ENCODE data around the gene CPN2. TPM values are rescaled to one million over a fixed set of nuclear protein-coding genes. Genes with fewer than 3 reads are reported as not detected.

Gene CPN2
- total RNA-seq, 1 experiment from 2014 or later = 0.09 TPM

- peaks cover 34% of the 10 kb centered on the region for H3K4me1 Mint-ChIP-seq
- H3K9me3 Mint-ChIP-seq = no peaks in the 10 kb centered on the region
- CTCF ChIA-PET = interaction anchor here (1.2 to 2.0 kb wide), 3 partner anchors 10 to 14 kb away, joined by 3 to 9 read pairs (median 7); no protein-coding TSS in a partner anchor
- POLR2A ChIA-PET = no interaction called here
- no peaks in the 10 kb centered on the region for H3K36me3 Mint-ChIP-seq
- DNase-seq (ENCODE audit: low spot score) = no peak
- peaks cover 33% of the 10 kb centered on the region for H3K27me3 Mint-ChIP-seq (ENCODE audit: low read depth)
- H3K4me3 Mint-ChIP-seq = no peak overlapping the region
- ATAC-seq = no peak
- no peak overlapping the region for H3K27ac Mint-ChIP-seq
- TF ChIP-seq IRF2 (CRISPR knock-in tag; IDR thresholded peaks at IDR 0.05; ENCODE audit: borderline replicate concordance, low read depth) = no peak
- TF ChIP-seq SMAD3 (CRISPR knock-in tag; IDR thresholded peaks at IDR 0.05; ENCODE audit: borderline replicate concordance) = no peak
- no peak for TF ChIP-seq PREB (CRISPR knock-in tag; IDR thresholded peaks at IDR 0.05; ENCODE audit: borderline replicate concordance)
- TF ChIP-seq, protein P1, sequence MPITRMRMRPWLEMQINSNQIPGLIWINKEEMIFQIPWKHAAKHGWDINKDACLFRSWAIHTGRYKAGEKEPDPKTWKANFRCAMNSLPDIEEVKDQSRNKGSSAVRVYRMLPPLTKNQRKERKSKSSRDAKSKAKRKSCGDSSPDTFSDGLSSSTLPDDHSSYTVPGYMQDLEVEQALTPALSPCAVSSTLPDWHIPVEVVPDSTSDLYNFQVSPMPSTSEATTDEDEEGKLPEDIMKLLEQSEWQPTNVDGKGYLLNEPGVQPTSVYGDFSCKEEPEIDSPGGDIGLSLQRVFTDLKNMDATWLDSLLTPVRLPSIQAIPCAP (CRISPR knock-in tag; IDR thresholded peaks at IDR 0.05) = no peak
- TF ChIP-seq TP53 (CRISPR knock-in tag; IDR thresholded peaks at IDR 0.05) = no peak
- TF ChIP-seq ZBTB21 (CRISPR knock-in tag; IDR thresholded peaks at IDR 0.05; ENCODE audit: borderline replicate concordance) = no peak
- TF ChIP-seq ZNF423 (CRISPR knock-in tag; IDR thresholded peaks at IDR 0.05) = no peak
- TF ChIP-seq, protein P2, sequence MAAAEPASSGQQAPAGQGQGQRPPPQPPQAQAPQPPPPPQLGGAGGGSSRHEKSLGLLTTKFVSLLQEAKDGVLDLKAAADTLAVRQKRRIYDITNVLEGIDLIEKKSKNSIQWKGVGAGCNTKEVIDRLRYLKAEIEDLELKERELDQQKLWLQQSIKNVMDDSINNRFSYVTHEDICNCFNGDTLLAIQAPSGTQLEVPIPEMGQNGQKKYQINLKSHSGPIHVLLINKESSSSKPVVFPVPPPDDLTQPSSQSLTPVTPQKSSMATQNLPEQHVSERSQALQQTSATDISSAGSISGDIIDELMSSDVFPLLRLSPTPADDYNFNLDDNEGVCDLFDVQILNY (CRISPR knock-in tag; IDR thresholded peaks at IDR 0.05) = no peak
- TF ChIP-seq ZNF232 (CRISPR knock-in tag; IDR thresholded peaks at IDR 0.05) = no peak
- TF ChIP-seq, protein P3, sequence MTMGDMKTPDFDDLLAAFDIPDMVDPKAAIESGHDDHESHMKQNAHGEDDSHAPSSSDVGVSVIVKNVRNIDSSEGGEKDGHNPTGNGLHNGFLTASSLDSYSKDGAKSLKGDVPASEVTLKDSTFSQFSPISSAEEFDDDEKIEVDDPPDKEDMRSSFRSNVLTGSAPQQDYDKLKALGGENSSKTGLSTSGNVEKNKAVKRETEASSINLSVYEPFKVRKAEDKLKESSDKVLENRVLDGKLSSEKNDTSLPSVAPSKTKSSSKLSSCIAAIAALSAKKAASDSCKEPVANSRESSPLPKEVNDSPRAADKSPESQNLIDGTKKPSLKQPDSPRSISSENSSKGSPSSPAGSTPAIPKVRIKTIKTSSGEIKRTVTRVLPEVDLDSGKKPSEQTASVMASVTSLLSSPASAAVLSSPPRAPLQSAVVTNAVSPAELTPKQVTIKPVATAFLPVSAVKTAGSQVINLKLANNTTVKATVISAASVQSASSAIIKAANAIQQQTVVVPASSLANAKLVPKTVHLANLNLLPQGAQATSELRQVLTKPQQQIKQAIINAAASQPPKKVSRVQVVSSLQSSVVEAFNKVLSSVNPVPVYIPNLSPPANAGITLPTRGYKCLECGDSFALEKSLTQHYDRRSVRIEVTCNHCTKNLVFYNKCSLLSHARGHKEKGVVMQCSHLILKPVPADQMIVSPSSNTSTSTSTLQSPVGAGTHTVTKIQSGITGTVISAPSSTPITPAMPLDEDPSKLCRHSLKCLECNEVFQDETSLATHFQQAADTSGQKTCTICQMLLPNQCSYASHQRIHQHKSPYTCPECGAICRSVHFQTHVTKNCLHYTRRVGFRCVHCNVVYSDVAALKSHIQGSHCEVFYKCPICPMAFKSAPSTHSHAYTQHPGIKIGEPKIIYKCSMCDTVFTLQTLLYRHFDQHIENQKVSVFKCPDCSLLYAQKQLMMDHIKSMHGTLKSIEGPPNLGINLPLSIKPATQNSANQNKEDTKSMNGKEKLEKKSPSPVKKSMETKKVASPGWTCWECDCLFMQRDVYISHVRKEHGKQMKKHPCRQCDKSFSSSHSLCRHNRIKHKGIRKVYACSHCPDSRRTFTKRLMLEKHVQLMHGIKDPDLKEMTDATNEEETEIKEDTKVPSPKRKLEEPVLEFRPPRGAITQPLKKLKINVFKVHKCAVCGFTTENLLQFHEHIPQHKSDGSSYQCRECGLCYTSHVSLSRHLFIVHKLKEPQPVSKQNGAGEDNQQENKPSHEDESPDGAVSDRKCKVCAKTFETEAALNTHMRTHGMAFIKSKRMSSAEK (CRISPR knock-in tag; IDR thresholded peaks at IDR 0.05; ENCODE audit: borderline replicate concordance) = no peak
- TF ChIP-seq NR3C1 (CRISPR knock-in tag; conservative IDR thresholded peaks at IDR 0.05; ENCODE audit: low read depth) = no peak
- TF ChIP-seq ELF4 (CRISPR knock-in tag; IDR thresholded peaks at IDR 0.05; ENCODE audit: low read depth) = no peak
These were observed 21.6 kb downstream of the CPN2 start for GRCh38 chr3:194329583-194329965.

DNA sequence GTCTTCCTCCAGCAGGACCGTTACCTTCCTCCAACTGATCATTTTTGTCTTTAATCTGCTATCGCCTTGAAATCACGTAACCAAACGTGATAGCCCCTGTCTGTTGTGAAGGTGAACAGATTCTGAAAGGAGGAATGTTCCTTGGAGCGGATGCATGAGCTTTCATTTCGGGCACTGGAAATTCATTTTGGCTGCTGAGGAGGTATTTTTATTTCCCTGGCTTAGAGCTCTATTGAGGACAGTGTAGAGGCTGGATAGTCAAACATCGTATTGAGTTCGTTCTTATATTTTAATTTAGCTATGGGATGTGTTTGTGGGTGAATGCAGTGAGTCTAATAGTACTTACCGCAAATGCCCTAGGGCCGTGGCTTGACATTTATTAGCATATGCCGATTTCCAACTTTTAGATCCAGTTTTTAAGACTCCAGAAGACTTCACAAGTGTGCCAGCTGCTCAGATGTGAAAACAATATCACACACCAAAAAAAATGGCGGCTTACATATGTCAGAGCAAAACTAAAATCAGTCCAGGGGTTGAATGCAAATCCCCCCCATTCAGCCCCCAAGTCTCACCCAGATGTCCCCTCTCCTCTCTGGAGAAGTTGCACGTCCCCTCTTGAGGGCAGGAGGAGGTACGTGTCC lies 22.1 kb downstream of the CPN2 start:
- ChIA-PET POLR2A (no interaction called here), CTCF (interaction anchor here (0.6 to 2.0 kb wide), 4 partner anchors 13 to 259 kb away, joined by 3 to 9 read pairs (median 4); no protein-coding TSS in a partner anchor)
- no peak overlapping the region for H3K4me3 Mint-ChIP-seq
- ATAC-seq = no peak
- H3K36me3 Mint-ChIP-seq = no peaks in the 10 kb centered on the region
- H3K9me3 Mint-ChIP-seq = no peaks in the 10 kb centered on the region
- H3K4me1 Mint-ChIP-seq = peaks cover 32% of the 10 kb centered on the region
- no peak overlapping the region for H3K27ac Mint-ChIP-seq
- no peak for DNase-seq (ENCODE audit: low spot score)
- TF ChIP-seq AR (CRISPR knock-in tag; IDR thresholded peaks at IDR 0.05) (no peak), NFE2L1 (CRISPR knock-in tag; IDR thresholded peaks at IDR 0.05) (no peak), ARID4B (CRISPR knock-in tag; IDR thresholded peaks at IDR 0.05; ENCODE audit: borderline replicate concordance) (no peak), MYBL2 (CRISPR knock-in tag; IDR thresholded peaks at IDR 0.05) (no peak), ZNF416 (CRISPR knock-in tag; IDR thresholded peaks at IDR 0.05) (no peak), NR1H2 (CRISPR knock-in tag; IDR thresholded peaks at IDR 0.05) (no peak)
- TF ChIP-seq, protein P4, sequence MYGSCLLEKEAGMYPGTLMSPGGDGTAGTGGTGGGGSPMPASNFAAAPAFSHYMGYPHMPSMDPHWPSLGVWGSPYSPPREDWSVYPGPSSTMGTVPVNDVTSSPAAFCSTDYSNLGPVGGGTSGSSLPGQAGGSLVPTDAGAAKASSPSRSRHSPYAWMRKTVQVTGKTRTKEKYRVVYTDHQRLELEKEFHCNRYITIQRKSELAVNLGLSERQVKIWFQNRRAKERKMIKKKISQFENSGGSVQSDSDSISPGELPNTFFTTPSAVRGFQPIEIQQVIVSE (CRISPR knock-in tag; IDR thresholded peaks at IDR 0.05; ENCODE audit: borderline replicate concordance) = no peak
- peaks cover 28% of the 10 kb centered on the region for H3K27me3 Mint-ChIP-seq (ENCODE audit: low read depth)

All from WTC11 (cell line).